ENCODE measurements around the gene TASOR.

- TF ChIP-seq CTCF (IDR thresholded peaks at IDR 0.05; ENCODE audit: control extremely low read depth in 1 of 3, insufficient read depth in 1 of 3, low read depth in 1 of 3, low read length in 3 of 3) (no peak), ATF3 (IDR thresholded peaks at IDR 0.05; ENCODE audit: insufficient read depth, low read depth, low read length) (no peak), POLR2A (IDR thresholded peaks at IDR 0.05; ENCODE audit: control extremely low read depth in 1 of 2, low read depth in 2 of 2, low read length in 2 of 2) (no peak), CHD1 (IDR thresholded peaks at IDR 0.05; ENCODE audit: low read depth, low read length) (no peak), RFX5 (IDR thresholded peaks at IDR 0.05; ENCODE audit: borderline replicate concordance, low read depth, low read length) (no peak), GABPA (IDR thresholded peaks at IDR 0.05; ENCODE audit: borderline replicate concordance, insufficient read depth, low read length) (no peak), POLR2AphosphoS5 (IDR thresholded peaks at IDR 0.05; ENCODE audit: low read depth, low read length) (no peak), CEBPB (IDR thresholded peaks at IDR 0.05; ENCODE audit: low read depth, low read length) (no peak), SP1 (IDR thresholded peaks at IDR 0.05; ENCODE audit: low read depth, low read length) (no peak)
Observed at GRCh38 chr3:56725175-56725574, 42.1 kb upstream of the TASOR start.

All from H1 (cell line).